HCT116 (cell line): ENCODE measurements around the gene RNH1.

Experiments used
- CBX3 ChIP-seq: IDR thresholded peaks from 2 replicates; pipeline ENCODE4 v1.6.1; 2012; ENCODE audit warnings: low read depth
- RAD21 ChIP-seq: IDR thresholded peaks from 2 replicates; pipeline ENCODE4 v1.6.1; 2012; ENCODE audit warnings: low read depth, mild to moderate bottlenecking

GRCh38 chr11:553988-554340, 46.9 kb upstream of the RNH1 start:
- no peak for TF ChIP-seq CBX3
- no peak for TF ChIP-seq RAD21
